HCT116 (cell line): ENCODE results near the gene CACNA1A. TPM values are rescaled to one million over a fixed set of nuclear protein-coding genes. Genes with fewer than 3 reads are reported as not detected.
"Not testable (repeated sequence)": the region's sequence is repeated elsewhere in the genome, so short reads cannot be mapped to it uniquely, and the experiment has no call there.

Experiments
- ATAC-seq: fragments of 200-7000 bp; cut with Tn5 transposase; 2 replicates; pipeline ENCODE4 v1.9.1; 2020; ENCODE audit warnings: mild to moderate bottlenecking, moderate library complexity
- BruUV-seq: library from RNA; stranded (reverse); fragments of 400-500 nt; replicated peaks from 2 replicates; lab custom pipeline; 2021; lab: Mats Ljungman, UMichigan
- CTCF ChIA-PET: fragments of 300-600 bp; sonication (Branson Sonifier 250); formaldehyde crosslinking; loops from one replicate; lab custom pipeline; 2021; ENCODE audit warnings: antibody characterized with exemption; lab: Charles Lee
- POLR2A ChIA-PET: fragments of 300-600, 350-600 bp; sonication (Branson Sonifier 250); formaldehyde crosslinking; loops from one replicate; lab custom pipeline; 2021; ENCODE audit warnings: antibody characterized with exemption; lab: Charles Lee
- RAD21 ChIA-PET, 2 experiments: fragments of 300-600 bp; sonication (Branson Sonifier 250); formaldehyde crosslinking; loops; one replicate each; lab custom pipeline; 2023; ENCODE audit warnings: low total read pairs in 2 of 2; ENCODE audit not compliant: uncharacterized antibody in 2 of 2, unreplicated experiment in 2 of 2, low non-redundant PET in 1 of 2; lab: Charles Lee
- DNase-seq: peaks from one replicate; pipeline ENCODE4 v3.0.0-alpha.2; 2010; ENCODE audit warnings: low read depth, low spot score
- H2AFZ ChIP-seq: fragments of 200-600 bp; shearing (Covaris generic), sonication (generic); 2 replicates; pipeline ENCODE4 v1.6.1; 2017; ENCODE audit warnings: low read depth, mixed run types, mixed read lengths, antibody characterized with exemption, low read length; ENCODE audit not compliant: poor library complexity, severe bottlenecking
- H3K27ac ChIP-seq: 2 replicates; pipeline ENCODE4 v1.5.1; 2012; ENCODE audit warnings: low read depth, low read length
- H3K27me3 ChIP-seq: fragments of 200-600 bp; sonication (generic); 2 replicates; pipeline ENCODE4 v1.6.1; 2016; ENCODE audit warnings: mixed run types, low read length, mixed read lengths; ENCODE audit not compliant: insufficient read depth
- H3K36me3 ChIP-seq, 2 experiments: fragments of 200-500 bp in 1 of 2; fragments of 200-600 bp in 1 of 2; sonication (Bioruptor generic) in 1 of 2; sonication (generic) in 1 of 2; 2 replicates each; pipeline versions ENCODE4 v1.5.1 to v1.6.1; 2014 to 2016; ENCODE audit warnings: low read length in 2 of 2, inconsistent platforms in 1 of 2, mixed read lengths in 1 of 2, mixed run types in 1 of 2; ENCODE audit not compliant: insufficient read depth in 2 of 2, control insufficient read depth in 1 of 2
- H3K4me1 ChIP-seq, 2 experiments: fragments of 200-600 bp in 1 of 2; sonication (generic) in 1 of 2; 2 replicates each; pipeline versions ENCODE4 v1.5.1 to v1.6.1; 2012 to 2017; ENCODE audit warnings: low read length in 2 of 2, inconsistent platforms in 1 of 2, mild to moderate bottlenecking in 1 of 2, mixed read lengths in 1 of 2, mixed run types in 1 of 2, moderate library complexity in 1 of 2; ENCODE audit not compliant: insufficient read depth in 2 of 2, control insufficient read depth in 1 of 2
- H3K4me2 ChIP-seq: fragments of 200-600 bp; sonication (generic); 2 replicates; pipeline ENCODE4 v1.6.1; 2017; ENCODE audit warnings: mixed run types, low read length, mixed read lengths
- H3K4me3 ChIP-seq, 2 experiments: fragments of 200-600 bp in 1 of 2; sonication (generic) in 1 of 2; replicated peaks in 1 of 2; 2 replicates each; pipeline ENCODE4 v1.5.1; 2011 to 2016; ENCODE audit warnings: low read length in 2 of 2, control low read depth in 1 of 2, low read depth in 1 of 2, mild to moderate bottlenecking in 1 of 2, mixed read lengths in 1 of 2, mixed run types in 1 of 2
- H3K79me2 ChIP-seq: fragments of 200-600 bp; sonication (generic); 2 replicates; pipeline ENCODE4 v1.6.1; 2017; ENCODE audit warnings: mild to moderate bottlenecking, mixed run types, low read length, moderate library complexity, mixed read lengths; ENCODE audit not compliant: insufficient read depth
- H3K9ac ChIP-seq: fragments of 200-600 bp; sonication (generic); 2 replicates; pipeline ENCODE4 v1.6.1; 2016; ENCODE audit warnings: low read length, mixed read lengths
- H3K9me2 ChIP-seq: fragments of 200-600 bp; sonication (generic), shearing (Covaris generic); 2 replicates; pipeline ENCODE4 v1.6.1; 2017; ENCODE audit warnings: mixed run types, mild to moderate bottlenecking, moderate library complexity; ENCODE audit not compliant: insufficient read depth
- H3K9me3 ChIP-seq, 2 experiments: fragments of 200-500 bp in 1 of 2; fragments of 200-600 bp in 1 of 2; sonication (Bioruptor generic) in 1 of 2; sonication (generic) in 1 of 2; 2 replicates each; pipeline ENCODE4 v1.6.1; 2014 to 2017; ENCODE audit warnings: low read length in 2 of 2, mixed read lengths in 2 of 2, inconsistent platforms in 1 of 2, low read depth in 1 of 2, mild to moderate bottlenecking in 1 of 2, mixed run types in 1 of 2, moderate library complexity in 1 of 2; ENCODE audit not compliant: control insufficient read depth in 1 of 2, insufficient read depth in 1 of 2
- H4K20me1 ChIP-seq: fragments of 200-600 bp; sonication (generic), shearing (Covaris generic); 2 replicates; pipeline ENCODE4 v1.6.1; 2017; ENCODE audit warnings: mixed run types, mild to moderate bottlenecking, moderate library complexity; ENCODE audit not compliant: insufficient read depth
- ATF3 ChIP-seq: IDR thresholded peaks from 2 replicates; pipeline ENCODE4 v1.6.1; 2012
- CBX3 ChIP-seq: IDR thresholded peaks from 2 replicates; pipeline ENCODE4 v1.6.1; 2012; ENCODE audit warnings: low read depth
- CEBPB ChIP-seq: IDR thresholded peaks from 2 replicates; pipeline ENCODE4 v1.6.1; 2012; ENCODE audit warnings: low read depth
- CTCF ChIP-seq, 3 experiments: fragments of 200-600 bp in 1 of 3; sonication (generic) in 1 of 3; IDR thresholded peaks in 2 of 3; conservative IDR thresholded peaks in 1 of 3; 2 replicates each; pipeline ENCODE4 v1.5.1; 2012 to 2017; ENCODE audit warnings: low read depth in 2 of 3, low read length in 2 of 3, antibody characterized with exemption in 1 of 3, borderline replicate concordance in 1 of 3, control low read depth in 1 of 3, mild to moderate bottlenecking in 1 of 3, mixed read lengths in 1 of 3, mixed run types in 1 of 3, moderate library complexity in 1 of 3; ENCODE audit not compliant: insufficient read depth in 1 of 3
- ELF1 ChIP-seq: IDR thresholded peaks from 2 replicates; pipeline ENCODE4 v1.6.1; 2012; ENCODE audit warnings: low read depth, borderline replicate concordance
- SP1 ChIP-seq: IDR thresholded peaks from 2 replicates; pipeline ENCODE4 v1.6.1; 2012; ENCODE audit warnings: low read depth
- TCF7L2 ChIP-seq: IDR thresholded peaks from 2 replicates; pipeline ENCODE4 v1.7.0; 2011; ENCODE audit warnings: borderline replicate concordance, inconsistent platforms; ENCODE audit not compliant: insufficient read depth, insufficient read length; ENCODE audit errors: extremely low read depth
- ZBTB33 ChIP-seq: IDR thresholded peaks from 2 replicates; pipeline ENCODE4 v1.6.1; 2011; ENCODE audit warnings: mild to moderate bottlenecking, low read length, moderate library complexity; ENCODE audit not compliant: insufficient replicate concordance; ENCODE audit errors: extremely low read depth
- ZFX ChIP-seq: fragments of 450-650 bp; IDR thresholded peaks from 2 replicates; pipeline ENCODE4 v1.6.1; 2017
- intact Hi-C: fragments of 100-400 bp; cut with micrococcal nuclease; formaldehyde crosslinking; loops from 2 replicates; pipeline ENCODE4 v1.10.0; 2022
- total RNA-seq: library from RNA; stranded (reverse); gene quantifications from one replicate; pipeline ENCODE4 v1.2.1, GENCODE V29; 2021; ENCODE audit not compliant: unreplicated experiment

The CACNA1A gene
- total RNA-seq, 1 experiment from 2014 or later = 7.5 TPM

GRCh38 chr19:13260883-13261653, 245.2 kb downstream of the CACNA1A start (continued):
- TF ChIP-seq ZBTB33 (no peak), TCF7L2 (peak; percentile 70), ELF1 (no peak)

GRCh38 chr19:13256918-13257317, 249.4 kb downstream of the CACNA1A start:
- Histone ChIP-seq H3K36me3 (no peaks in the 10 kb centered on the region), H3K27me3 (no peaks in the 10 kb centered on the region), H3K9me3 (peaks cover 0 to 13% of the 10 kb centered on the region in 2 experiments; a peak in 1 of 4 replicates), H2AFZ (no peak overlapping the region), H3K4me3 (no peak overlapping the region), H3K9me2 (no peaks in the 10 kb centered on the region), H3K79me2 (no peaks in the 10 kb centered on the region), H3K4me1 (peaks cover 18 to 29% of the 10 kb centered on the region in 2 experiments), H4K20me1 (no peaks in the 10 kb centered on the region), H3K27ac (no peak overlapping the region), H3K4me2 (no peak overlapping the region), H3K9ac (no peak overlapping the region)
- DNase-seq (no peak), ATAC-seq (no peak)
- no TSS peak for BruUV-seq
- TF ChIP-seq ZFX (no peak), TCF7L2 (no peak), SP1 (no peak), CBX3 (peak; percentile 17; the same call in 1 of the 2 replicates), ATF3 (no peak), CEBPB (no peak), CTCF (IDR thresholded peaks at IDR 0.05 in 2 of 3, conservative IDR thresholded peaks at IDR 0.05 in 1 of 3; ENCODE audit: borderline replicate concordance in 1 of 3, insufficient read depth in 1 of 3, low read depth in 2 of 3, low read length in 2 of 3) (no peak)
- intact Hi-C loops = no loop called here
- CTCF ChIA-PET = no interaction called here
- RAD21 ChIA-PET = no interaction called here
- POLR2A ChIA-PET = no interaction called here

GRCh38 chr19:13256398-13256797, 249.9 kb downstream of the CACNA1A start:
- BruUV-seq, CTCF ChIA-PET, H3K27me3 ChIP-seq, H2AFZ ChIP-seq, intact Hi-C loops, H3K27ac ChIP-seq, DNase-seq, H3K4me3 ChIP-seq, H3K36me3 ChIP-seq, H4K20me1 ChIP-seq, H3K79me2 ChIP-seq, H3K9ac ChIP-seq, H3K4me2 ChIP-seq, ATAC-seq, POLR2A ChIA-PET, H3K9me2 ChIP-seq: not testable (repeated sequence)
- peaks cover 0 to 13% of the 10 kb centered on the region in 2 experiments; a peak in 1 of 4 replicates for H3K9me3 ChIP-seq
- H3K4me1 ChIP-seq = peaks cover 13 to 29% of the 10 kb centered on the region in 2 experiments
- RAD21 ChIA-PET = interaction anchor here in 1 of 2 experiments (0.8 kb wide), 1 partner anchor 291 kb away, joined by 12 read pairs; no protein-coding TSS in a partner anchor
